Hair follicular keratinocyte (primary cell): ENCODE measurements around the gene CERS4. TPM values are rescaled to one million over a fixed set of nuclear protein-coding genes. Genes with fewer than 3 reads are reported as not detected.

ENCODE experiments used
- total RNA-seq: library from RNA; depleted of rRNA; stranded (reverse); fragments of >200 nt; gene quantifications from 2 replicates; pipeline ENCODE4 v1.2.3, GENCODE V29; 2015

CERS4 gene, protein sequence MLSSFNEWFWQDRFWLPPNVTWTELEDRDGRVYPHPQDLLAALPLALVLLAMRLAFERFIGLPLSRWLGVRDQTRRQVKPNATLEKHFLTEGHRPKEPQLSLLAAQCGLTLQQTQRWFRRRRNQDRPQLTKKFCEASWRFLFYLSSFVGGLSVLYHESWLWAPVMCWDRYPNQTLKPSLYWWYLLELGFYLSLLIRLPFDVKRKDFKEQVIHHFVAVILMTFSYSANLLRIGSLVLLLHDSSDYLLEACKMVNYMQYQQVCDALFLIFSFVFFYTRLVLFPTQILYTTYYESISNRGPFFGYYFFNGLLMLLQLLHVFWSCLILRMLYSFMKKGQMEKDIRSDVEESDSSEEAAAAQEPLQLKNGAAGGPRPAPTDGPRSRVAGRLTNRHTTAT
- 7.3 and 9.1 TPM in 2 replicates for total RNA-seq

DNA sequence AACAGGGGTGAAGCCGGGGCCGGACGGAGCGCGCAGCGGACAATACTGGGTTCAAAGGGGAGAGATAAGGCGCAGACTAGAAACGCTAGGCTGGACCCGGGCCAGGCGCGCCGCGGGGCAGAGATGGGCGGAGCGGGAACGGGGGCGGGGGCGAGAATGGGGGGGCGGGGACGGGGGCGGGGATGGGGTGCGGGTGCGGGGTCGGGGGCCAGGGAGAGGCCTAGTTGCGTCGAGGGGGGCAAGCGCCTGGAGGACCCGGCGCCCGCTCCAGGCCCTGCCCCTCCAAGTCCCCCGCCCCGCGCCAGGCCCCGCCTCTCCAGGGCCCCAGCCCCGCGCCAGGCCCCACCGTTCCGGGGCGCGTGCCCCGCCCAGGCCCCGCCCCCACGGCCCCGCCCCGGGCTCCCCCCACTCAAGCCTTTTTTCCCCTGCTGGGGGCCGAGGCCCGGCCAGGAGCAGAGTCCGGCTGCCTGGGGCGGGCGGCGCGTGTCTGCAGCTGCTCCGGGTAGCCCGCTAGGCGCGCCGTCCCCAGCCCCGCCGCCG, at the start of gene CERS4:
Gene CERS4, plus strand, starts transcription at position 449 of the 540 bp plus-strand sequence. CDS start 41,707 bp downstream, outside the sequence.

DNA sequence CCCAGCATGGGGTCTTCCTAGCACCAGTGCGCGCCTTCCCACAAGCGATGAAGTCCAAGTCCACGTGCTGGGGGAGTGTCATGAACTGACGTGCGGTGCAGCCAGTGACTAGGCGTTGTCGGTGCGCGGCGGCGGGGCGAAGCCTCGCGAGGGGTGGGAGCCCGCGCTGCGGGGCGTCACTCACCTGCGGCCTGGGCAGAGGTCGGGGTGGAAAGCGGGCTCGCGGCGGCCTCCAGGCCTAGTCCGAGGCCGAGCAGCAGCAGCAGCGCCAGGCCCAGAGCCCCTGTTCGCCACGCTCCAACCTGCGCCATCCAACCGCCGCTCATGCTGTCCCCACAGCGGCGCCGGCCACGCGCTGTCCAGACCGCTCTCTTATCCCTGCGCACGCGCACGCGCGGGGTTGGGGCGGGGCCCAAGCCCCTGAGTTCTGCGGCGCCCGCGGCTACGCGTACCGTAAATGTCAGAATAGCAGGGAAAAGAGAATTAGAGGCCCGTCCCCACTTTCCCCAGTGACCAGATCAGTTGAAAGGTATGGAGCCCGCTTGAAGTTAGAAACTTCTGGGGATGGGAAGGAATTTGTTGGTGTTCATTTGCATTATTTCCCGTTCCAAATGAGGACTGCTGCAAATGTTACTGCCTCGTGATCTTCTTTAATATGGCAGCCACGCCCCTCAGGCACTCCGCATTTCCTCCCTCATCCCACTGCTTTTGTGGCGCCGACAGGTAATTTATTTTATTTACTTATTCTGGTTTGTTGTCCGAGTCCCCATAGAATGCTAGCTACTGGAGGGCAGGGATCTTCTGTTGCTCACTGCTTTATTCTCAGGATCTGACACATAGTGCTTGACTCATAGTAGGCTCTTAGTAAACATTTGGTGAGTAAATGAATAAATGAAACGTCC, 99.0 kb downstream of the CERS4 start, which contains the start of gene CD320:
Gene CD320, minus strand, starts transcription at position 394 of the 902 bp plus-strand sequence. Its CDS starts 68 bp downstream, at position 326.

Other genes with a start within 250 kb of the CERS4 start
- 30.1 and 51.3 TPM in 2 replicates for gene ELAVL1, start 203.7 kb upstream of the CERS4 start, total RNA-seq
- gene CCL25, start 156.6 kb upstream of the CERS4 start, total RNA-seq: not detected in 2 replicates
- gene FBN3, start 59.8 kb upstream of the CERS4 start, total RNA-seq: not detected in 2 replicates
- gene CD320, start 99.0 kb downstream of the CERS4 start, total RNA-seq: 49.5 and 89.8 TPM in 2 replicates
- 75.4 and 96.4 TPM in 2 replicates for gene NDUFA7, start 112.0 kb downstream of the CERS4 start, total RNA-seq
- 389 and 571 TPM in 2 replicates for gene RPS28, start 112.1 kb downstream of the CERS4 start, total RNA-seq
- 2.7 and 4.1 TPM in 2 replicates for gene KANK3, start 133.9 kb downstream of the CERS4 start, total RNA-seq
- 121 and 161 TPM in 2 replicates for gene ANGPTL4, start 154.8 kb downstream of the CERS4 start, total RNA-seq
- 14.3 and 21.9 TPM in 2 replicates for gene RAB11B, start 181.0 kb downstream of the CERS4 start, total RNA-seq
- gene MARCHF2, start 203.9 kb downstream of the CERS4 start, total RNA-seq: 52.5 and 80.2 TPM in 2 replicates
- gene HNRNPM, start 235.6 kb downstream of the CERS4 start, total RNA-seq: 48.3 and 116 TPM in 2 replicates